IMR-90 (cell line): ENCODE data around the gene RB1. TPM values are rescaled to one million over a fixed set of nuclear protein-coding genes. Genes with fewer than 3 reads are reported as not detected.

Experiments used
- ATAC-seq: fragments of 200-7000 bp; cut with Tn5 transposase; 2 replicates; pipeline ENCODE4 v1.9.1; 2020; ENCODE audit warnings: low read depth, mild to moderate bottlenecking, moderate library complexity
- BruUV-seq: library from RNA; stranded (reverse); fragments of 400-500 nt; replicated peaks from 2 replicates; lab custom pipeline; 2021; lab: Mats Ljungman, UMichigan
- CTCF ChIA-PET: fragments of 300-600 bp; formaldehyde crosslinking; extraction: SDS; loops from one replicate; lab custom pipeline; 2021; ENCODE audit warnings: antibody characterized with exemption; lab: Yijun Ruan, JAX
- POLR2A ChIA-PET: fragments of 300-600 bp; sonication (Branson Sonifier 250); formaldehyde crosslinking; loops from one replicate; lab custom pipeline; 2022; ENCODE audit warnings: antibody characterized with exemption; ENCODE audit not compliant: unreplicated experiment; lab: Charles Lee
- DNase-seq: peaks from one replicate; pipeline ENCODE4 v3.0.0; 2013
- H2AFZ ChIP-seq: replicated peaks from 2 replicates; pipeline ENCODE3; 2013; ENCODE audit warnings: low read length, mild to moderate bottlenecking; ENCODE audit not compliant: poor library complexity
- H2AK5ac ChIP-seq: 2 replicates; pipeline ENCODE4 v1.6.1; 2013; ENCODE audit warnings: low read depth, low read length, inconsistent platforms
- H2AK9ac ChIP-seq: replicated peaks from 2 replicates; pipeline ENCODE3; 2013; ENCODE audit warnings: mild to moderate bottlenecking, low read depth, low read length, moderate library complexity; ENCODE audit not compliant: poor library complexity
- H2BK120ac ChIP-seq: 2 replicates; pipeline ENCODE4 v1.6.1; 2013; ENCODE audit warnings: low read depth, low read length, inconsistent platforms
- H2BK15ac ChIP-seq: 3 replicates; pipeline ENCODE4 v1.6.1; 2013; ENCODE audit warnings: low read depth, low read length, inconsistent platforms
- H2BK20ac ChIP-seq: 2 replicates; pipeline ENCODE4 v1.6.1; 2013; ENCODE audit warnings: low read depth, mild to moderate bottlenecking, inconsistent platforms, low read length, moderate library complexity
- H2BK5ac ChIP-seq: 2 replicates; pipeline ENCODE4 v1.6.1; 2013; ENCODE audit warnings: mild to moderate bottlenecking, low read depth, low read length, inconsistent platforms; ENCODE audit not compliant: poor library complexity, severe bottlenecking
- H3K14ac ChIP-seq: replicated peaks from 2 replicates; pipeline ENCODE4 v1.6.1; 2013; ENCODE audit warnings: low read depth, low read length, inconsistent platforms
- H3K18ac ChIP-seq: 2 replicates; pipeline ENCODE4 v1.6.1; 2013; ENCODE audit warnings: low read depth, low read length, control low read depth
- H3K23ac ChIP-seq: 2 replicates; pipeline ENCODE4 v1.6.1; 2013; ENCODE audit warnings: low read depth, low read length, inconsistent platforms
- H3K27ac ChIP-seq: 2 replicates; pipeline ENCODE4 v1.5.1; 2013; ENCODE audit warnings: mild to moderate bottlenecking, control low read depth, low read length; ENCODE audit not compliant: insufficient read depth
- H3K27me3 ChIP-seq: 2 replicates; pipeline ENCODE4 v1.6.1; 2013; ENCODE audit warnings: low read length; ENCODE audit not compliant: control insufficient read depth, insufficient read depth
- H3K36me3 ChIP-seq: 2 replicates; pipeline ENCODE4 v1.6.1; 2013; ENCODE audit warnings: low read length, mixed read lengths; ENCODE audit not compliant: control insufficient read depth, insufficient read depth
- H3K4ac ChIP-seq: 2 replicates; pipeline ENCODE4 v1.6.1; 2013; ENCODE audit warnings: low read depth, low read length, inconsistent platforms
- H3K4me1 ChIP-seq: 2 replicates; pipeline ENCODE4 v1.6.1; 2013; ENCODE audit warnings: low read length, mixed read lengths; ENCODE audit not compliant: control insufficient read depth, insufficient read depth
- H3K4me2 ChIP-seq: 2 replicates; pipeline ENCODE4 v1.6.1; 2013; ENCODE audit warnings: low read depth, mild to moderate bottlenecking, control low read depth, low read length, moderate library complexity
- H3K4me3 ChIP-seq: 2 replicates; pipeline ENCODE4 v1.5.1; 2013; ENCODE audit warnings: low read depth, mild to moderate bottlenecking, control low read depth, low read length, moderate library complexity; ENCODE audit not compliant: insufficient read depth
- H3K56ac ChIP-seq: 2 replicates; pipeline ENCODE4 v1.6.1; 2013; ENCODE audit warnings: low read length, inconsistent platforms; ENCODE audit not compliant: insufficient read depth; ENCODE audit errors: extremely low read depth
- H3K79me1 ChIP-seq, 2 experiments: 2 replicates each; pipeline ENCODE4 v1.6.1; 2013; ENCODE audit warnings: low read length in 2 of 2, inconsistent platforms in 1 of 2, low read depth in 1 of 2
- H3K9ac ChIP-seq: 2 replicates; pipeline ENCODE4 v1.6.1; 2013; ENCODE audit warnings: low read depth, low read length, control low read depth
- H3K9me1 ChIP-seq: 2 replicates; pipeline ENCODE4 v1.6.1; 2013; ENCODE audit warnings: low read length, inconsistent platforms; ENCODE audit not compliant: insufficient read depth
- H3K9me3 ChIP-seq: 2 replicates; pipeline ENCODE4 v1.6.1; 2013; ENCODE audit warnings: low read length; ENCODE audit not compliant: control insufficient read depth, insufficient read depth
- H4K20me1 ChIP-seq: 2 replicates; pipeline ENCODE4 v1.6.1; 2013; ENCODE audit warnings: low read length, inconsistent platforms; ENCODE audit not compliant: insufficient read depth
- H4K5ac ChIP-seq: 2 replicates; pipeline ENCODE4 v1.6.1; 2013; ENCODE audit warnings: mild to moderate bottlenecking, low read depth, low read length, control low read depth
- H4K8ac ChIP-seq, 2 experiments: 2 replicates each; pipeline ENCODE4 v1.6.1; 2013; ENCODE audit warnings: low read depth in 2 of 2, low read length in 2 of 2, control low read depth in 1 of 2, inconsistent platforms in 1 of 2
- H4K91ac ChIP-seq: 2 replicates; pipeline ENCODE4 v1.6.1; 2013; ENCODE audit warnings: low read depth, low read length, inconsistent platforms; ENCODE audit not compliant: insufficient read depth
- CEBPB ChIP-seq: IDR thresholded peaks from 2 replicates; pipeline ENCODE4 v1.6.1; 2012; ENCODE audit warnings: low read depth, low read length, improper control_type of control experiment
- CHD1 ChIP-seq: IDR thresholded peaks from 2 replicates; pipeline ENCODE4 v1.6.1; 2012; ENCODE audit warnings: low read depth, low read length, improper control_type of control experiment
- ELK1 ChIP-seq: fragments of 150-350 bp; IDR thresholded peaks from 2 replicates; pipeline ENCODE4 v1.6.1; 2016; ENCODE audit warnings: low read depth, mild to moderate bottlenecking, low read length, moderate library complexity, borderline replicate concordance
- MAFK ChIP-seq: IDR thresholded peaks from 2 replicates; pipeline ENCODE4 v1.6.1; 2012; ENCODE audit warnings: low read depth, low read length, improper control_type of control experiment
- MXI1 ChIP-seq: IDR thresholded peaks from 2 replicates; pipeline ENCODE4 v1.6.1; 2012; ENCODE audit warnings: low read depth, mild to moderate bottlenecking, low read length, moderate library complexity, borderline replicate concordance
- NFE2L2 ChIP-seq: fragments of 150-350 bp; IDR thresholded peaks from 2 replicates; pipeline ENCODE4 v1.6.1; 2016; ENCODE audit warnings: low read depth, mild to moderate bottlenecking, low read length
- RAD21 ChIP-seq: IDR thresholded peaks from 2 replicates; pipeline ENCODE4 v1.6.1; 2012; ENCODE audit warnings: low read length, improper control_type of control experiment
- WGBS, 2 experiments: methylation state at CpG; one replicate each; pipeline versions ENCODE4 v1.1.5 to v1.1.7; 2013; ENCODE audit warnings: missing lambda C conversion rate in 2 of 2; ENCODE audit not compliant: insufficient read length in 1 of 2; ENCODE audit errors: extremely low coverage in 2 of 2; 5-methylcytosine and 5-hydroxymethylcytosine counted together
- dilution Hi-C: fragments of 300-500 bp; cut with HindIII; formaldehyde crosslinking; loops from one replicate; pipeline ENCODE4 v1.14.3; 2018; ENCODE audit warnings: low sequenced_read_pairs; ENCODE audit not compliant: unreplicated experiment
- in situ Hi-C: fragments of 300-500 bp; cut with MboI; formaldehyde crosslinking; loops from 3 replicates; pipeline ENCODE4 v1.14.3; 2019; ENCODE audit warnings: low sequenced_read_pairs, inconsistent platforms, mixed read lengths
- intact Hi-C: fragments of 100-400 bp; cut with micrococcal nuclease; formaldehyde crosslinking; loops from 2 replicates; pipeline ENCODE4 v1.10.0; 2022
- polyA plus RNA-seq, 3 experiments: library from polyadenylated mRNA; depleted of rRNA; stranded (reverse); fragments of >200 nt; gene quantifications; 2 replicates each; pipeline ENCODE4 v1.2.3, GENCODE V29; 2012; ENCODE audit warnings: low replicate concordance in 1 of 3
- total RNA-seq: library from RNA; depleted of rRNA; stranded (reverse); fragments of >200 nt; gene quantifications from 2 replicates; pipeline ENCODE4 v1.2.3, GENCODE V29; 2012

RB1 gene
- total and polyA plus RNA-seq, 2 of the 4 experiments (the other 2 are of a cell fraction) = 11.4 to 15.4 TPM

DNA sequence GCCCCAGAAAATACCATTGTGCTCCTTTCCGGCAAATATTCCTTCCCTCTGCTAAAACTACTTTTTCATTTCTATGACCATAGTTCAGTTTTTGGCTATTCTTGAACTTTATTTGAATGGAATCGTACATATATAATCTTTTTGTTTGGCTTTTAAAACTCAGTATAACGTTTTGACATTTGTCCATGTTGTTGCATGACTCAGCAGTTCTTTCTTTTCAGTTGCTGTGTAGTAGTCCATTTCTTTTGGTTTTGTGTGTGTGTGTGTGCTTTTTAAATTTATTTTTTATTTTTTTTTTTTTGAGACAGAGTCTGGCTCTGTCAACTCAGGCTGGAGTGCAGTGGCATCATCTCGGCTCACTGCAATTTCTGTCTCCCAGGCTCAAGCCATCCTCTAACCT, 35.5 kb upstream of the RB1 start:
- no peak overlapping the region for H2BK15ac ChIP-seq
- no CpG with 5 or more reads among the region's 4 CpGs for WGBS, 2 experiments
- no peaks in the 10 kb centered on the region for H4K20me1 ChIP-seq
- H2AK9ac ChIP-seq = no peak overlapping the region
- no peak overlapping the region for H3K27ac ChIP-seq
- dilution Hi-C loops = no loop called here
- H3K9me1 ChIP-seq = peaks cover 12% of the 10 kb centered on the region; the same call in 1 of the 2 replicates
- no peak overlapping the region for H2AK5ac ChIP-seq
- no peak overlapping the region for H4K91ac ChIP-seq
- DNase-seq (no peak), ATAC-seq (no peak)
- H3K23ac ChIP-seq = no peak overlapping the region
- no peak for TF ChIP-seq CEBPB
- TF ChIP-seq RAD21 = no peak
- TF ChIP-seq MXI1 = no peak
- no peak for TF ChIP-seq CHD1
- peak; percentile 97 for TF ChIP-seq NFE2L2
- TF ChIP-seq MAFK = peak; percentile 74
- TF ChIP-seq ELK1 = no peak
- no peak overlapping the region for H2AFZ ChIP-seq
- ChIA-PET CTCF (no interaction called here), POLR2A (no interaction called here)
- peaks cover 4% of the 10 kb centered on the region; the same call in 1 of the 2 replicates for H3K4me1 ChIP-seq
- in situ Hi-C loops = no loop called here
- H2BK120ac ChIP-seq = no peak overlapping the region
- no TSS peak for BruUV-seq
- H3K18ac ChIP-seq = no peak overlapping the region
- H3K14ac ChIP-seq = no peak overlapping the region
- H3K79me1 ChIP-seq = no peaks in the 10 kb centered on the region
- intact Hi-C loops = no loop called here
- no peak overlapping the region for H2BK5ac ChIP-seq
- no peak overlapping the region for H3K4me2 ChIP-seq
- H4K5ac ChIP-seq = no peak overlapping the region
- no peak overlapping the region for H3K9ac ChIP-seq
- H4K8ac ChIP-seq = no peak overlapping the region
- H3K4ac ChIP-seq = no peak overlapping the region
- H3K4me3 ChIP-seq = no peak overlapping the region
- H3K56ac ChIP-seq = no peak overlapping the region
- peaks cover 10% of the 10 kb centered on the region for H3K36me3 ChIP-seq
- no peaks in the 10 kb centered on the region for H3K9me3 ChIP-seq
- H3K27me3 ChIP-seq = no peaks in the 10 kb centered on the region
- H2BK20ac ChIP-seq = no peak overlapping the region
